ENCODE results near the gene NXN.

DNA sequence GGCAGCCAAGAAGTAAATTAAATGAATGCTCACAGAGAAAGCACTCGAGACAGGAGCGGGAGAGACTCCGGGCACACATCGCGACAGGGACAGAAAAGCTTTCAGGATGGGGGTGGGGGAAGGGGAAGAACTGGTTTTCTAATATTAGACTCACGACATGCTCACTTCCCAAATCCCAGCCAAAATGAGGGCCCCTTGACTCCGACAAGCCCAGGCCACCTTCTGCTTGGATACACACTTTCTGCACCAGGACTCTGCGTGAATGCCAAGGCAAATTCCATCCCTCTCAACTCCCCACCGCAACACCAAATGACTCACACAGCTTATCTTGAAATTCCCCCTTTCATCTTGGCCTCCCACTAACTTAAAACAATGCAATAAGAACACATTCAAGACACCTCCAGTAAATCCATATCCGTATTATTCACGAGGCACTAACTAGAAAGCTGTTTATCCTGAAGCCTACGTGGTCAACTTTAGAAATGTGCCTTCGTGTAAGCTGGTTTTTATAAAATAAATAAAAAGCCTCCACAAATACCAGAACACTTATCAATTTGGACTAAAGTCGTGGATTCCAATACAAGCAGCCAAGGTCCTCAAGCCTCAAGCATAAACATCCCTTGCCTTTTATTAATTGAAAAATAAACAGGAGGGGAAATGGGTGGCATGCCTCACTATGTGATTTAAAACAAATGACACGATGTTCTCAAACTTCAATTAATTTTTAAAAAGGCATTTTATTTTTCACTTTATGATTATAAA lies 46.1 kb downstream of the NXN start:
- TF ChIP-seq GATA2 (IDR thresholded peaks at IDR 0.05; ENCODE audit: low read depth, low read length) (no peak), GATA3 (IDR thresholded peaks at IDR 0.05; ENCODE audit: low read depth, low read length) (no peak)
